Transverse colon (tissue), 3 donors: Measurements from ENCODE around the gene PERM1.
"Not testable (repeated sequence)": the region's sequence is repeated elsewhere in the genome, so short reads cannot be mapped to it uniquely, and the experiment has no call there.

ENCODE experiments used
- EP300 ChIP-seq: sonication (generic); formaldehyde crosslinking; IDR thresholded peaks from one replicate; pipeline ENCODE4 v1.6.1; 2017; ENCODE audit warnings: antibody characterized with exemption, low read depth
- TF ChIP-seq, protein P1 (sequence below), 5 experiments: fragments of 200-600 bp in 3 of 5; fragments of 450-650 bp in 2 of 5; sonication (generic) in 3 of 5; IDR thresholded peaks; 1 replicate in 2 of 5; 2 replicates in 3 of 5; pipeline ENCODE4 v1.5.1; 2016 to 2017; ENCODE audit warnings: antibody characterized with exemption in 5 of 5, inconsistent platforms in 3 of 5, mild to moderate bottlenecking in 2 of 5, moderate library complexity in 1 of 5

DNA sequence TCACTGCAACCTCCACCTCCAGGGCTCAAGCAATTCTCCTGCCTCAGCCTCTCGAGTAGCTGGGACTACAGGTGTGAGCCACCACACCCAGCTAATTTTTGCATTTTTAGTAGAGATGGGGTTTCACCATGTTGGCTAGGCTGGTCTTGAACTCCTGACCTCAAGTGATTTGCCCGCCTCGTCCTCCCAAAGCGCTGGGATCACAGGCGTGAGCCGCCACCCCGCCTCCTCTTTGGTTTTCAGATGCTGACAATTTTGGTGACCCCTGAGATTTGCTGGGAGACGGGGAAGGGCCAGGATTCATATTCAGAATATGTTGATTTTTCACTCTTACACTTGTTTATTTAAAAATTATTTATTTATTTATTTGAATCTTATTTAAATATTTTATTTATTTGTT, 28.2 kb upstream of the PERM1 start:
- TF ChIP-seq, protein P1, sequence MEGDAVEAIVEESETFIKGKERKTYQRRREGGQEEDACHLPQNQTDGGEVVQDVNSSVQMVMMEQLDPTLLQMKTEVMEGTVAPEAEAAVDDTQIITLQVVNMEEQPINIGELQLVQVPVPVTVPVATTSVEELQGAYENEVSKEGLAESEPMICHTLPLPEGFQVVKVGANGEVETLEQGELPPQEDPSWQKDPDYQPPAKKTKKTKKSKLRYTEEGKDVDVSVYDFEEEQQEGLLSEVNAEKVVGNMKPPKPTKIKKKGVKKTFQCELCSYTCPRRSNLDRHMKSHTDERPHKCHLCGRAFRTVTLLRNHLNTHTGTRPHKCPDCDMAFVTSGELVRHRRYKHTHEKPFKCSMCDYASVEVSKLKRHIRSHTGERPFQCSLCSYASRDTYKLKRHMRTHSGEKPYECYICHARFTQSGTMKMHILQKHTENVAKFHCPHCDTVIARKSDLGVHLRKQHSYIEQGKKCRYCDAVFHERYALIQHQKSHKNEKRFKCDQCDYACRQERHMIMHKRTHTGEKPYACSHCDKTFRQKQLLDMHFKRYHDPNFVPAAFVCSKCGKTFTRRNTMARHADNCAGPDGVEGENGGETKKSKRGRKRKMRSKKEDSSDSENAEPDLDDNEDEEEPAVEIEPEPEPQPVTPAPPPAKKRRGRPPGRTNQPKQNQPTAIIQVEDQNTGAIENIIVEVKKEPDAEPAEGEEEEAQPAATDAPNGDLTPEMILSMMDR (IDR thresholded peaks at IDR 0.05): not testable (repeated sequence)
- not testable (repeated sequence) for TF ChIP-seq EP300
